GM18505 (cell line): ENCODE results near the gene RAD23A.

Experiments used
- ATAC-seq: cut with Tn5 transposase; IDR thresholded peaks from one replicate; pipeline ENCODE4 v1.9.1; 2021; ENCODE audit not compliant: unreplicated experiment
- POLR2A ChIP-seq: IDR thresholded peaks from 4 replicates; pipeline ENCODE4 v1.6.1; 2011; ENCODE audit warnings: borderline replicate concordance; ENCODE audit not compliant: insufficient read depth, insufficient read length; ENCODE audit errors: extremely low read depth

RAD23A gene

GRCh38 chr19:12991296-12991695 is 45.6 kb downstream of the RAD23A start:
- ATAC-seq, result no peak
- no peak for TF ChIP-seq POLR2A

- no peak for ATAC-seq
- no peak for TF ChIP-seq POLR2A
Observed at GRCh38 chr19:12992729-12993128, 47.1 kb downstream of the RAD23A start.

- TF ChIP-seq POLR2A, result no peak
- ATAC-seq, result no peak
Observed at GRCh38 chr19:12993562-12993961, 47.9 kb downstream of the RAD23A start.

- no peak for TF ChIP-seq POLR2A
- ATAC-seq, result no peak
Observed at GRCh38 chr19:12994701-12995595, 49.3 kb downstream of the RAD23A start, which contains the start of gene NFIX. TSS of gene NFIX (plus strand) at chr19:12995475. CDS start at chr19:12995838, 363 bp downstream.

GRCh38 chr19:12995596-12996405 is 50.1 kb downstream of the RAD23A start:
- TF ChIP-seq POLR2A, result no peak
- no peak for ATAC-seq

GRCh38 chr19:12996406-12997094 is 50.9 kb downstream of the RAD23A start:
- no peak for TF ChIP-seq POLR2A
- ATAC-seq, result no peak

- no peak for ATAC-seq
- no peak for TF ChIP-seq POLR2A
Observed at GRCh38 chr19:12997179-12997966, 51.7 kb downstream of the RAD23A start.

- TF ChIP-seq POLR2A, result no peak
- ATAC-seq, result no peak
Observed at GRCh38 chr19:12997967-12998940, 52.6 kb downstream of the RAD23A start.

GRCh38 chr19:13001166-13001501 is 55.5 kb downstream of the RAD23A start:
- TF ChIP-seq POLR2A, result no peak
- ATAC-seq, result no peak

- TF ChIP-seq POLR2A, result no peak
Observed at GRCh38 chr19:13001502-13002165, 56.0 kb downstream of the RAD23A start.

More at GRCh38 chr19:13001502-13002165, 56.0 kb downstream of the RAD23A start:
- ATAC-seq, result no peak
